Nasal cavity respiratory epithelium epithelial cell of viscerocranial mucosa (primary cell): Measurements from ENCODE around the gene OR52B2. TPM values are rescaled to one million over a fixed set of nuclear protein-coding genes. Genes with fewer than 3 reads are reported as not detected.

Experiments
- total RNA-seq: library from RNA; depleted of rRNA; stranded (reverse); fragments of >200 nt; gene quantifications from 2 replicates; pipeline ENCODE4 v1.2.3, GENCODE V29; 2014

The OR52B2 gene
- not detected in 2 replicates for total RNA-seq

GRCh38 chr11:6170226-6170625 is at the start of gene OR52B2:
Gene OR52B2, minus strand, starts transcription at chr11:6170326. Its CDS starts 0 bp downstream, at chr11:6170326.

DNA sequence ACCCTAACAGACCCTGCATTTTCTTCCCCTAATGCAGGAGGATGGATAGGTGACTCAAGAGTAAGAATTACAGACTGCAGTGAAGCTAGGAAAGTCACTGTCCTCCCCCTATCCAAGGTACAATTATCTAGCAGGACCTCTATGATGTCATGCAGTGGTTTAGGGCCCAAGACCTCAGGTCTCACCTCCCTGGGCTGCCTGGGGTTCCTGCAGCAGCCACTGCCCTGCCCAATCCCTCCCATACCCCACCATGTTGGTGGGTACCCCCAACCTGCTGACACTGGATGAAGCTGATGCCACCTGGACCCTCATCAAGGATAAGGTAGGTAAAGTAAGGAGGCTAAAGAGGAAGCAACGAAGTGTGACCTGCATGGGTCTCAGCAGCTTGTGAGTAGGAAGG is 35.2 kb upstream of the OR52B2 start, which contains the start of gene C11orf42:
Gene C11orf42, plus strand, starts transcription at position 192 of the 400 bp plus-strand sequence. Its CDS starts 59 bp downstream, at position 251.

DNA sequence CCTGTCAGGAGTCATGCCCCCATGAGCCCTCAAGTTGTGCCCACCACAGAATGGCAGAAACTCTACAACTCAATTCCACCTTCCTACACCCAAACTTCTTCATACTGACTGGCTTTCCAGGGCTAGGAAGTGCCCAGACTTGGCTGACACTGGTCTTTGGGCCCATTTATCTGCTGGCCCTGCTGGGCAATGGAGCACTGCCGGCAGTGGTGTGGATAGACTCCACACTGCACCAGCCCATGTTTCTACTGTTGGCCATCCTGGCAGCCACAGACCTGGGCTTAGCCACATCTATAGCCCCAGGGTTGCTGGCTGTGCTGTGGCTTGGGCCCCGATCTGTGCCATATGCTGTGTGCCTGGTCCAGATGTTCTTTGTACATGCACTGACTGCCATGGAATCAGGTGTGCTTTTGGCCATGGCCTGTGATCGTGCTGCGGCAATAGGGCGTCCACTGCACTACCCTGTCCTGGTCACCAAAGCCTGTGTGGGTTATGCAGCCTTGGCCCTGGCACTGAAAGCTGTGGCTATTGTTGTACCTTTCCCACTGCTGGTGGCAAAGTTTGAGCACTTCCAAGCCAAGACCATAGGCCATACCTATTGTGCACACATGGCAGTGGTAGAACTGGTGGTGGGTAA is 29.2 kb upstream of the OR52B2 start, which contains the start of gene OR52W1:
Gene OR52W1, plus strand, starts transcription at position 51 of the 637 bp plus-strand sequence. Its CDS starts 0 bp downstream, at position 51.

Other genes starting within 250 kb of the OR52B2 start
- gene OR56A3, start 228.1 kb downstream of the OR52B2 start, total RNA-seq, result not detected in 2 replicates
- gene OR56A5, start 201.8 kb downstream of the OR52B2 start, total RNA-seq, result not detected in 2 replicates
- gene OR52L1, start 183.3 kb downstream of the OR52B2 start, total RNA-seq, result not detected in 2 replicates
- gene OR56A4, start 163.4 kb downstream of the OR52B2 start, total RNA-seq, result not detected in 2 replicates
- not detected in 2 replicates for gene OR56A1, start 139.6 kb downstream of the OR52B2 start, total RNA-seq
- not detected in 2 replicates for gene OR56B4, start 62.6 kb downstream of the OR52B2 start, total RNA-seq
- not detected in 2 replicates for gene OR52W1, start 28.9 kb upstream of the OR52B2 start, total RNA-seq
- gene C11orf42, start 35.2 kb upstream of the OR52B2 start, total RNA-seq, result not detected in 2 replicates
- 8.9 and 15.4 TPM in 2 replicates for gene FHIP1B, start 64.3 kb upstream of the OR52B2 start, total RNA-seq
- gene CNGA4, start 68.8 kb upstream of the OR52B2 start, total RNA-seq, result 0.07 TPM in 1 of 2 replicates, not detected in the other
- gene CCKBR, start 89.5 kb upstream of the OR52B2 start, total RNA-seq, result not detected in 2 replicates
- gene CAVIN3, start 150.2 kb upstream of the OR52B2 start, total RNA-seq, result 7.0 and 18.5 TPM in 2 replicates
- gene SMPD1, start 220.1 kb upstream of the OR52B2 start, total RNA-seq, result 2.7 and 4.9 TPM in 2 replicates
- 0.34 and 2.2 TPM in 2 replicates for gene APBB1, start 248.8 kb upstream of the OR52B2 start, total RNA-seq